CD4-positive, alpha-beta T cell treated with Interferon gamma for 1 hour (primary cell): ENCODE measurements around the gene REXO1.
"Not testable (repeated sequence)": the region's sequence is repeated elsewhere in the genome, so short reads cannot be mapped to it uniquely, and the experiment has no call there.

Experiments used
- DNase-seq: peaks from one replicate; pipeline ENCODE4 v3.0.0-alpha.2; 2020

REXO1 gene, protein sequence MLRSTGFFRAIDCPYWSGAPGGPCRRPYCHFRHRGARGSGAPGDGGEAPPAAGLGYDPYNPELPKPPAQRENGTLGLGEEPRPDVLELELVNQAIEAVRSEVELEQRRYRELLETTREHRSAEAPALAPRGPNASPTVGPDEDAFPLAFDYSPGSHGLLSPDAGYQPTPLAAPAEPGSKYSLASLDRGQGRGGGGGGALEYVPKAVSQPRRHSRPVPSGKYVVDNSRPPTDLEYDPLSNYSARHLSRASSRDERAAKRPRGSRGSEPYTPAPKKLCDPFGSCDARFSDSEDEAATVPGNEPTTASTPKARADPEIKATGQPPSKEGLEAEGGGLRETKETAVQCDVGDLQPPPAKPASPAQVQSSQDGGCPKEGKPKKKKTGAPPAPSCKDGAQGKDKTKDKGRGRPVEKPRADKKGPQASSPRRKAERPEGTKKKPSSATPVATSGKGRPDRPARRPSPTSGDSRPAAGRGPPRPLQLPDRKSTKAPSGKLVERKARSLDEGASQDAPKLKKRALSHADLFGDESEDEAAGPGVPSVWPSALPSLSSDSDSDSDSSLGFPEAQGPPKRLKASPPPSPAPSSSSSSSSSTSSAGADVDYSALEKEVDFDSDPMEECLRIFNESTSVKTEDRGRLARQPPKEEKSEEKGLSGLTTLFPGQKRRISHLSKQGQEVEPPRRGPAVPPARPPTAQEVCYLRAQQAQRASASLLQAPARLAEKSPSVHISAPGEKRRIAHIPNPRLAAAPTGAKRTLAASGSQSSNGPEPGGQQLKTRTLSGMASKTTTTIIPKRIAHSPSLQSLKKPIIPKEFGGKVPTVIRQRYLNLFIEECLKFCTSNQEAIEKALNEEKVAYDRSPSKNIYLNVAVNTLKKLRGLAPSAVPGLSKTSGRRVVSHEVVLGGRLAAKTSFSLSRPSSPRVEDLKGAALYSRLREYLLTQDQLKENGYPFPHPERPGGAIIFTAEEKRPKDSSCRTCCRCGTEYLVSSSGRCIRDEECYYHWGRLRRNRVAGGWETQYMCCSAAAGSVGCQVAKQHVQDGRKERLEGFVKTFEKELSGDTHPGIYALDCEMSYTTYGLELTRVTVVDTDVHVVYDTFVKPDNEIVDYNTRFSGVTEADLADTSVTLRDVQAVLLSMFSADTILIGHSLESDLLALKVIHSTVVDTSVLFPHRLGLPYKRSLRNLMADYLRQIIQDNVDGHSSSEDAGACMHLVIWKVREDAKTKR

DNA sequence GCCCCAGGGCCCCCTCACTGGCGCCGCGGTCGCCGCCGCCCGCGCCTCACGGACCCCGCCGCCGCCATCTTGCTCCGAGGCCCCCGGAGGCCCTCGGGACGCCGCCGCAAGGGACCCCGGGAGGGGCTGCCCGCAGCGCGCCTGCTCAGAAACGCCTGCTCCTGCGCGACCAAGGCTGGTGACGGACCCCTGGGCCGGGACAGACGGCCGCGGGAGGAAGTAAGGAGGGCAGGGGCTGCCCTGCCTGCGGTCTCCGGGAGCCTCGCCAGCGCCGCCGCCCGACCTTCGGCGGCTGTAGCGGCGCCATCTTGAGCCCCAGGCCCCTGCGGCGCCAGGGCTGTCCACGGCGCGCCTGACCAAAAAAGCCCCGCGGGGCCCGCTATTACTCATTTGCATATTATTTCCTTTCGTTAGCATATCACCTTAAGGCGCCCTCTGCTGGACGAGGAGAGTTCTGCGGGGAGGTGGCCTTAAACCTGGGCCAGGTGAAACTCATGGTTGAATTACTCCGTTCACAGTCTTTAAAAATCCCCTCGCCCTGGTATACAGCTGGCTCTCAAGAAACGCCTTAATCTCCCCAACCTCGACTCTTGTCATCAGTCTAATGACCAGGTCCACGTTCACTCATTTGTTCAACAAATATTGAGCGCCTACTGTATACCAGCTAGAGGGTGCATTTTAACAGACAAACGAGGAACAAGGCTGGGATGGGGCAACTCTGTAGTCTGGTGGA is at the start of gene REXO1:
REXO1 (minus strand) TSS at position 85 of the 733 bp plus-strand sequence. CDS start 125 bp downstream, outside the sequence.
- peak; percentile 94 for DNase-seq

- no peak for DNase-seq
Measured at GRCh38 chr19:1896508-1896907, 48.2 kb upstream of the REXO1 start.

- no peak for DNase-seq
Measured at GRCh38 chr19:1893791-1894190, 45.5 kb upstream of the REXO1 start.

- DNase-seq = no peak
Measured at GRCh38 chr19:1889907-1890306, 41.6 kb upstream of the REXO1 start.

DNA sequence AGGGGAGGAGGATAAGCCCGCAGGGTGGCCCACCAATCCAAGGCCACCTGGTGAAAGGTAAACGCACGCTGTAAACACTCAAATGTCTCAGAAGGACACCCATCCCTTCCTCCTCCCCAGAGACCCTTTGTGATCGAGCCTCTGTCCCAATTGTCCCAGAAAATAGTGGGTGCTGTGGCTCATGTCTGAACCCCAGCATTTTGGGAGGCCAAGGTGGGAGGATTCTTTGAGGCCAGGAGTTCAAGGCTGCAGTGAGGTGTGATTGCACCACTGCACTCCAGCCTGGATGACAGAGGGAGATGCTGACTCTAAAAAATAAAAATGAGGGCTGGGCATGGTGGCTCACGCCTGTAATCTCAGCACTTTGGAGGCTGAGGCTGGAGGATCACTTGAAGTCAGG is 40.1 kb upstream of the REXO1 start:
- no peak for DNase-seq

DNA sequence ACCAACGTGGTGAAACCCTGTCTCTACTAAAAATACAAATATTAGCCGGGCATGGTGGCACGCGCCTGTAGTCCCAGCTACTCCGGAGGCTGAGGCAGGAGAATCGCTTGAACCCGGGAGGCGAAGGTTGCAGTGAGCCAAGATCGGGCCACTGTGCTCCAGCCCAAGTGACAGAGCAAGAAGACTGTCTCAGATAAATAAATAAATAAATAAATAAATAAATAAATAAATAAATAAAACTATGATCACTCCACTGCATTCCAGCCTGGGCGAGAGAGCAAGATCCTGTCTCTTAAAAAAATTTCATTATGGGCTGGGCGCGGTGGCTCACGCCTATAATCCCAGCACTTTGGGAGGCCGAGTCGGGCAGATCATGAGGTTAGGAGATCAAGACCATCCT is 38.1 kb upstream of the REXO1 start:
- DNase-seq = not testable (repeated sequence)

GRCh38 chr19:1885398-1886119 is 37.3 kb upstream of the REXO1 start, which contains the start of gene ABHD17A:
Gene ABHD17A (minus strand): TSS chr19:1885496. CDS start chr19:1881566, 3,930 bp downstream.
- peak; percentile 95 for DNase-seq

GRCh38 chr19:1884719-1885334 is 36.5 kb upstream of the REXO1 start:
- no peak for DNase-seq

- peak; percentile 60 for DNase-seq
Measured at GRCh38 chr19:1884291-1884718, 36.0 kb upstream of the REXO1 start.

DNA sequence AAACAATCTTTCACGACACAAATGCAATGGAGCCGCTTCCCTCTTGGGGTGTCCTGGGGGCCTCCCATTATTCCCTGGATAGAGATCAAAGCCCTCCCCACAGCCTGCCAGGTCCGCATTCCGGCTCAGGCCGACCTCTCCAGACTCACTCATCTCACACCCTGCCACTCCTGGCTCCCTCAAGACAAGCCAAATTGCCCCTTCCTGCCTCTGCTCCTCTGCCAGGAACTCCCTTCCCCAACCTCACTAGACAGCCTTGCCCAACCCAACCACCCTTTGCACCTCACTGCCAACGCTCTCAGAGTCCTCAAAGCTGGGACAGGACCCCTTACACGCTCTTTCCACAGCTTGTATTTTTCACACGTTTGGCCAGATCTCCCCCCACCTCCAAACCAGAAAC is 35.5 kb upstream of the REXO1 start:
- DNase-seq = no peak

DNA sequence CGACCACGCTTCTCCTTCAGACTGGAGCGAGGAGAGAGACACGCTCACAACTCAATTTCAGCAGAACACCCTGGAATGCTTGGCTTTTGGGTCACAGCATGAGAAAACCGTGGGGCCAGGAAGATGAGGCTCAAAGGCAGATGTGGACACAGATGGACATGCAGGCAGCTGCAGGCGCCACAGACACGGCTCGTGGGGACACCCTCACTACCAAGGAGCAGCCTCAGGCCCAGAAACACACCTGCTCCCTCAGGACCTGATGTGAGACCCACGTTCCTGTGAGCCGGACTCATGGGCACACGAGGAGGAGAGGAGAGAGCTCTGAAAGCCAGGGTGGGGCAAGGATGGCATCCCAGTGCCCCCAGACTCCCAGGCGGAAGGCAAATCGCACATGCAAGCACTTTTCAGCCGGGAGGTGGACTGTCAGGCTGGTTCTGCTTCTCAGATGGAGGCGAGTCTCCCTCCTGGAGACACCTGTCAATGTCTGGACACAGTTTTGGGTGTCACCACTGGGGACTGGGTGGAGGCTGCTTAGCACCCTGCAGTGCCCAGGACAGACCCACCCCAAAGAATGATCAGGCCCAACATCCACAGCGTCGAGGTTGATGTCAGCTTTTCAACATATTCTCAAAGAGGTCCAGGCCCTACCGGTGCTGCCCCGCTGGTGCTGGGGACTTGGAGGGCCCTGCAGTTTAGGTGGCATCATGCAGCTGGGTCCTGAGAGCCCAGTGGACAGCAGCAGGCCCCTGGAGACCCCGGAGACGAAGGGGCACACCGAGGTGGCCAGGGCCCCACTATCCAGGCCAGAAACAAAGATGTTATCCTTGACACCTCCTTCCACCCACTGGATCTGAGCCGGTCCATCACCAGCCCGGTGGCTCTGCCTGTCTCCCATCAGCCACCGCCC is 34.8 kb upstream of the REXO1 start:
- DNase-seq = no peak

GRCh38 chr19:1882089-1882785 is 34.0 kb upstream of the REXO1 start:
- peak; percentile 85 for DNase-seq

DNA sequence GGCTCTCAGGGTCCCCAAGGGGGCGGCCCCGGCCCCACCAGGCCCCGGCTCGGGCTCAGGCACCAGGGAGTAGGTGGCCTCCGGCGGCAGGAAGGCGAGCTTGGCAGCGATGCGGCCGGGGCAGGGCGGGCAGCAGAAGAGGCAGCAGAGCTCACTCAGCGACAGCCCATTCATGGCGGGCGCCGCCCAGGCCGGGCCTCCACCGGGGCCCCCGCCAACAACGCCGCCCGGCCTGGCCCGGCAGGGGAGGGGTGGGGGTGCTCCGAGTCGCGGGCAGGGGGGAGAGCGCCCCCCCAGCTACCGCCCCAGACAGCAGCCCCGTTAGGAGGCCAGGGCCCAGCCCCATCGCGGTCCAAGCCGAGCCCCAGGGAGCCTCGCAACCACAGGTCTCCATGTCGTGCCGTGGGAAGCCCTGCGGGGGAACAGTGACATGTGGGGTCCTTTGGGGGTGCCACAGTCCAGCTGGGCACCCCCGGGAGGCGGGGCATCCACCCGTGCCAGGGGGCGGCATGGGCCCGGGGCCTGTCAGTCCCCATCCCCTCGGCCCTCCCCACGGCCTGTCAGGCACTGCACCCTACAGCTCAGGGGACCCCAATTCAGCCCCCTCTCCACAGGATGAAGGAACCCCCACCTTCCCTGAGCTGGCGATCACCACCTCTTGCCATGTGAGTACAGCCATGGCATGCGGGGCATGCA is 33.3 kb upstream of the REXO1 start:
- not testable (repeated sequence) for DNase-seq

- no peak for DNase-seq
Measured at GRCh38 chr19:1880611-1881392, 32.5 kb upstream of the REXO1 start.

DNA sequence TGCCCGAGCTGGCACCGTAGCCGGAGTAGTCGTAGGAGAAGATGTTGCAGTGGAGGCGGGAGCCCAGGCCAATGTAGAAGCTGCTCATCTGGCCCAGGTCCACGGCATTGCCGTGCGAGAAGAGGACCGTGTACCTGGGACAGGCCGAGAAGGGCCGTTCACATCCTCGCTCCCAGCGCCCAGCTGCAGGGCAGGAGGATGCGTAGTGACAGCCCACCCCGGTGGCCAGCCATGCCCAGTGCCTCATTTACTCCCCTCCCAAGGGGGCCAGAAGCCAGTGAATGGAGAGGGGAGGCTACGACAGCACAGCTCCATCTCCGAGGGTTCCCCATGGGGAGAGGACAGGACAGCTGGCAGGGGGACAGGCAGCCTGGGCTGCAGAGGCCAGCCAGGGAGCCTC is 31.7 kb upstream of the REXO1 start:
- not testable (repeated sequence) for DNase-seq

- not testable (repeated sequence) for DNase-seq
Measured at GRCh38 chr19:1878583-1878982, 30.3 kb upstream of the REXO1 start.

DNA sequence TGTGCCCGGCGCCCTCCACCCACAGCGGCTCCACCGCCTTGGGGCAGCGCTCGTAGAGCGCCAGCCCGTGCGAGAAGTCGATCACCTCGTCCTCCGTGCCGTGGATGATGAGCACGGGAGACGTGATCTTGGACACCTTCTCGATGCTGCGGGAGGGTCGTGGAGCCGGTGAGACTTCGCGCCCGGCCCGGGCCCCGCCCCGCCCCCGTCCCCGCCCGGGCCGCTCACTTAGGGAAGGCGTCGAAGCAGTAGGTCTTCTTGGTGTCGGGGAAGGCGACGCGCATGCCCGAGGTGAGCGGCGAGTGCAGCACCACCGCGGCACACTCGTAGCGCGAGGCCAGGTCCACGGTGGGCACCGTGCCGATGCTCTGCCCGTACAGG is 29.0 kb upstream of the REXO1 start:
- DNase-seq = not testable (repeated sequence)
